ENCODE measurements around the gene LRFN2. TPM values are rescaled to one million over a fixed set of nuclear protein-coding genes. Genes with fewer than 3 reads are reported as not detected.

The LRFN2 gene
- total RNA-seq, 3 donors from 2014 or later (not counting 1 experiment from before 2014, with no cell fraction given) = 3.0 to 3.6 (median 3.5) TPM

- H3K36me3 ChIP-seq (ENCODE audit: control insufficient read depth, insufficient read depth, low read length) = no peaks in the 10 kb centered on the region
- Mint-ChIP-seq H3K4me3 (no peak overlapping the region), H3K9me3 (no peaks in the 10 kb centered on the region), H3K36me3 (no peaks in the 10 kb centered on the region), H3K27ac (no peak overlapping the region), H3K27me3 (ENCODE audit: low read depth in 2 of 2) (peaks cover 27 to 60% of the 10 kb centered on the region in 2 donors), H3K4me1 (no peaks in the 10 kb centered on the region)
- no peak for ATAC-seq
- WGBS (ENCODE audit: insufficient coverage) = 81% methylated on average over 5 of the region's 5 CpGs
- H3K9me3 ChIP-seq (ENCODE audit: control insufficient read depth, insufficient read depth, low read length) = no peaks in the 10 kb centered on the region
- TF ChIP-seq CTCF (IDR thresholded peaks at IDR 0.05) = no peak
- H3K27me3 ChIP-seq (ENCODE audit: control insufficient read depth, insufficient read depth, low read length) = no peaks in the 10 kb centered on the region
- H3K4me1 ChIP-seq (ENCODE audit: control insufficient read depth, insufficient read depth, low read length) = no peaks in the 10 kb centered on the region
- DNase-seq = no peak
- intact Hi-C loops (cut with micrococcal nuclease) = no loop called here
- H3K4me3 ChIP-seq (ENCODE audit: low read length) = no peak overlapping the region
- H3K27ac ChIP-seq (ENCODE audit: low read length) = no peak overlapping the region
Measured at GRCh38 chr6:40598516-40598915, 11.4 kb upstream of the LRFN2 start.

- TF ChIP-seq CTCF (IDR thresholded peaks at IDR 0.05) = no peak
- H3K36me3 Mint-ChIP-seq = no peaks in the 10 kb centered on the region
- Histone ChIP-seq H3K36me3 (ENCODE audit: control insufficient read depth, insufficient read depth, low read length) (no peaks in the 10 kb centered on the region), H3K27me3 (ENCODE audit: control insufficient read depth, insufficient read depth, low read length) (no peaks in the 10 kb centered on the region), H3K4me3 (ENCODE audit: low read length) (no peak overlapping the region), H3K4me1 (ENCODE audit: control insufficient read depth, insufficient read depth, low read length) (no peaks in the 10 kb centered on the region), H3K9me3 (ENCODE audit: control insufficient read depth, insufficient read depth, low read length) (no peaks in the 10 kb centered on the region), H3K27ac (ENCODE audit: low read length) (no peak overlapping the region)
- H3K9me3 Mint-ChIP-seq = no peaks in the 10 kb centered on the region
- H3K4me1 Mint-ChIP-seq = no peaks in the 10 kb centered on the region
- ATAC-seq (no peak), DNase-seq (no peak)
- H3K4me3 Mint-ChIP-seq = no peak overlapping the region
- WGBS (ENCODE audit: insufficient coverage) = 80% methylated on average over 2 of the region's 3 CpGs
- intact Hi-C loops (cut with micrococcal nuclease) = no loop called here
- H3K27ac Mint-ChIP-seq = no peak overlapping the region
- peaks cover 28 to 49% of the 10 kb centered on the region in 2 donors for H3K27me3 Mint-ChIP-seq (ENCODE audit: low read depth in 2 of 2)
Measured at GRCh38 chr6:40597301-40597700, 10.1 kb upstream of the LRFN2 start.

- peak overlapping the region in 1 of 2 donors; percentile 88 for H3K27ac Mint-ChIP-seq
- no peaks in the 10 kb centered on the region for H3K36me3 Mint-ChIP-seq
- peaks cover 3% of the 10 kb centered on the region for H3K27me3 ChIP-seq (ENCODE audit: control insufficient read depth, insufficient read depth, low read length)
- H3K9me3 ChIP-seq (ENCODE audit: control insufficient read depth, insufficient read depth, low read length) = no peaks in the 10 kb centered on the region
- H3K27ac ChIP-seq (ENCODE audit: low read length) = no peak overlapping the region
- peaks cover 0 to 3% of the 10 kb centered on the region in 2 donors for H3K27me3 Mint-ChIP-seq (ENCODE audit: low read depth in 2 of 2)
- WGBS (ENCODE audit: insufficient coverage) = 70% methylated on average over 7 of the region's 7 CpGs
- no peak overlapping the region for H3K4me3 ChIP-seq (ENCODE audit: low read length)
- H3K36me3 ChIP-seq (ENCODE audit: control insufficient read depth, insufficient read depth, low read length) = no peaks in the 10 kb centered on the region
- no peaks in the 10 kb centered on the region for H3K9me3 Mint-ChIP-seq
- H3K4me1 Mint-ChIP-seq = peaks cover 0 to 44% of the 10 kb centered on the region in 2 donors
- no peak for ATAC-seq
- no peak for TF ChIP-seq CTCF (IDR thresholded peaks at IDR 0.05)
- peak overlapping the region; percentile 79 for H3K4me3 Mint-ChIP-seq
- intact Hi-C loops (cut with micrococcal nuclease) = loop anchor here (2.0 kb wide), 1 partner anchor 110 kb away; no protein-coding TSS in a partner anchor
- peaks cover 36% of the 10 kb centered on the region for H3K4me1 ChIP-seq (ENCODE audit: control insufficient read depth, insufficient read depth, low read length)
- no peak for DNase-seq
Measured at GRCh38 chr6:40588480-40588879, 1.3 kb upstream of the LRFN2 start.

- intact Hi-C loops (cut with micrococcal nuclease) = loop anchor here (2.0 kb wide), 1 partner anchor 109 kb away; no protein-coding TSS in a partner anchor
- Mint-ChIP-seq H3K36me3 (no peaks in the 10 kb centered on the region), H3K9me3 (no peaks in the 10 kb centered on the region), H3K27ac (peak overlapping the region in 1 of 2 donors; percentile 88), H3K4me3 (peak overlapping the region; percentile 79), H3K4me1 (peaks cover 0 to 49% of the 10 kb centered on the region in 2 donors), H3K27me3 (ENCODE audit: low read depth in 2 of 2) (no peaks in the 10 kb centered on the region)
- Histone ChIP-seq H3K4me3 (ENCODE audit: low read length) (no peak overlapping the region), H3K4me1 (ENCODE audit: control insufficient read depth, insufficient read depth, low read length) (peaks cover 40% of the 10 kb centered on the region), H3K9me3 (ENCODE audit: control insufficient read depth, insufficient read depth, low read length) (no peaks in the 10 kb centered on the region), H3K27me3 (ENCODE audit: control insufficient read depth, insufficient read depth, low read length) (peaks cover 3% of the 10 kb centered on the region), H3K36me3 (ENCODE audit: control insufficient read depth, insufficient read depth, low read length) (no peaks in the 10 kb centered on the region), H3K27ac (ENCODE audit: low read length) (no peak overlapping the region)
- TF ChIP-seq CTCF (IDR thresholded peaks at IDR 0.05) = peak; percentile 32
- DNase-seq = no peak
- ATAC-seq = no peak
- 15% methylated on average over 11 of the region's 11 CpGs for WGBS (ENCODE audit: insufficient coverage)
Measured at GRCh38 chr6:40588070-40588384, 863 bp upstream of the LRFN2 start.

All from natural killer cell (primary cell).